ENCODE results near the gene HPN.
"Not testable (repeated sequence)": the region's sequence is repeated elsewhere in the genome, so short reads cannot be mapped to it uniquely, and the experiment has no call there.

The HPN gene

GRCh38 chr19:35088131-35088913 lies 46.8 kb downstream of the HPN start:
- FAIRE-seq, result no peak

GRCh38 chr19:35089554-35089953 lies 48.0 kb downstream of the HPN start:
- no peak for FAIRE-seq

- no peak for FAIRE-seq
Observed at GRCh38 chr19:35090160-35090505, 48.6 kb downstream of the HPN start.

- no peak for FAIRE-seq
Observed at GRCh38 chr19:35090506-35091214, 49.1 kb downstream of the HPN start.

GRCh38 chr19:35093430-35093829 lies 51.9 kb downstream of the HPN start:
- no peak for FAIRE-seq

- FAIRE-seq, result no peak
Observed at GRCh38 chr19:35093941-35094647, 52.6 kb downstream of the HPN start.

- no peak for FAIRE-seq
Observed at GRCh38 chr19:35094656-35095055, 53.1 kb downstream of the HPN start.

- no peak for FAIRE-seq
Observed at GRCh38 chr19:35095667-35096368, 54.3 kb downstream of the HPN start.

- no peak for FAIRE-seq
Observed at GRCh38 chr19:35098413-35099049, 57.0 kb downstream of the HPN start.

GRCh38 chr19:35099155-35099896 lies 57.8 kb downstream of the HPN start:
- no peak for FAIRE-seq

GRCh38 chr19:35099897-35100275 lies 58.4 kb downstream of the HPN start:
- no peak for FAIRE-seq

GRCh38 chr19:35100588-35101533 lies 59.3 kb downstream of the HPN start:
- FAIRE-seq, result no peak

GRCh38 chr19:35101949-35102348 lies 60.4 kb downstream of the HPN start:
- not testable (repeated sequence) for FAIRE-seq

- FAIRE-seq, result not testable (repeated sequence)
Observed at GRCh38 chr19:35103614-35104013, 62.1 kb downstream of the HPN start.

- FAIRE-seq, result no peak
Observed at GRCh38 chr19:35104361-35104760, 62.8 kb downstream of the HPN start.

- no peak for FAIRE-seq
Observed at GRCh38 chr19:35105047-35105410, 63.5 kb downstream of the HPN start.

- no peak for FAIRE-seq
Observed at GRCh38 chr19:35105411-35106290, 64.1 kb downstream of the HPN start.

- FAIRE-seq, result no peak
Observed at GRCh38 chr19:35106291-35106583, 64.7 kb downstream of the HPN start.

- FAIRE-seq, result no peak
Observed at GRCh38 chr19:35106898-35107541, 65.5 kb downstream of the HPN start.

GRCh38 chr19:35107545-35107944 lies 66.0 kb downstream of the HPN start:
- FAIRE-seq, result no peak

Data from islet of Langerhans (tissue), 1 donor.